Mesothelial cell of epicardium (in vitro differentiated cells): Measurements from ENCODE around the gene COL26A1. TPM values are rescaled to one million over a fixed set of nuclear protein-coding genes. Genes with fewer than 3 reads are reported as not detected.
A peak's percentile ranks its signal among the peaks of the same experiment; 100 is the strongest.

ENCODE experiments used
- DNase-seq, 2 experiments: peaks; one replicate each; pipeline ENCODE4 v3.0.0; 2021; ENCODE audit warnings: low spot score in 2 of 2; ENCODE audit not compliant: unreplicated experiment in 2 of 2
- H3K27ac Mint-ChIP-seq: 2 replicates; pipeline ENCODE4 v1.8.0; 2021; ENCODE audit warnings: mixed read lengths
- H3K27me3 Mint-ChIP-seq: 2 replicates; pipeline ENCODE4 v1.8.0; 2021; ENCODE audit warnings: low read depth, mixed read lengths
- H3K36me3 Mint-ChIP-seq: 2 replicates; pipeline ENCODE4 v1.8.0; 2021; ENCODE audit warnings: mixed read lengths
- H3K4me1 Mint-ChIP-seq: 2 replicates; pipeline ENCODE4 v1.8.0; 2021; ENCODE audit warnings: mixed read lengths
- H3K4me3 Mint-ChIP-seq: 2 replicates; pipeline ENCODE4 v1.8.0; 2021; ENCODE audit warnings: mild to moderate bottlenecking, moderate library complexity, mixed read lengths
- H3K9me3 Mint-ChIP-seq: 2 replicates; pipeline ENCODE4 v1.8.0; 2021; ENCODE audit warnings: mixed read lengths
- total RNA-seq: library from RNA; stranded (reverse); gene quantifications from 3 replicates; pipeline ENCODE4 v1.2.1, GENCODE V29; 2021
- TF ChIP-seq, protein P1 (sequence below): fragments of 200-600 bp; sonication (generic); IDR thresholded peaks from one replicate; pipeline ENCODE4 v1.5.0; 2021; ENCODE audit warnings: antibody characterized with exemption; ENCODE audit not compliant: unreplicated experiment

The COL26A1 gene
- total RNA-seq, 1 donor from 2014 or later = 105 TPM

DNA sequence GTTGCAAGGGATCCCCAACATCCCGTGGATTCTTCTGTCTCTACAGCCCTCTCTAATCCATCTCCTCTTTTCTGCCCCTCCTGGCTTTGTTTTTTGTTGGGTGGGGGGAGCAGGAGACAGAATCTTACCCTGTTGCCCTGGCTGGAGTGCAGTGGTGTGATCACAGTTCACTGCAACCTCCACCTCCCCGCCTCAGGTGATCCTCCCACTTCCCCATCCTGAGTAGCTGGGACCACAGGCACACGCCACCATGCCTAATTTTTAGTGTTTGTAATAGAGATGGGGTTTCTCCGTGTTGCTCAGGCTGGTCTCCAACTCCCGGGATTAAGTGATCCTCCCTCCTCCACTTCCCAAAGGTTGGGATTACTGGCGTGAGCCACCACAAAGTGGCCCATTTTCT, 144.7 kb downstream of the COL26A1 start:
- TF ChIP-seq, protein P1, sequence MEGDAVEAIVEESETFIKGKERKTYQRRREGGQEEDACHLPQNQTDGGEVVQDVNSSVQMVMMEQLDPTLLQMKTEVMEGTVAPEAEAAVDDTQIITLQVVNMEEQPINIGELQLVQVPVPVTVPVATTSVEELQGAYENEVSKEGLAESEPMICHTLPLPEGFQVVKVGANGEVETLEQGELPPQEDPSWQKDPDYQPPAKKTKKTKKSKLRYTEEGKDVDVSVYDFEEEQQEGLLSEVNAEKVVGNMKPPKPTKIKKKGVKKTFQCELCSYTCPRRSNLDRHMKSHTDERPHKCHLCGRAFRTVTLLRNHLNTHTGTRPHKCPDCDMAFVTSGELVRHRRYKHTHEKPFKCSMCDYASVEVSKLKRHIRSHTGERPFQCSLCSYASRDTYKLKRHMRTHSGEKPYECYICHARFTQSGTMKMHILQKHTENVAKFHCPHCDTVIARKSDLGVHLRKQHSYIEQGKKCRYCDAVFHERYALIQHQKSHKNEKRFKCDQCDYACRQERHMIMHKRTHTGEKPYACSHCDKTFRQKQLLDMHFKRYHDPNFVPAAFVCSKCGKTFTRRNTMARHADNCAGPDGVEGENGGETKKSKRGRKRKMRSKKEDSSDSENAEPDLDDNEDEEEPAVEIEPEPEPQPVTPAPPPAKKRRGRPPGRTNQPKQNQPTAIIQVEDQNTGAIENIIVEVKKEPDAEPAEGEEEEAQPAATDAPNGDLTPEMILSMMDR = no peak
- no peaks in the 10 kb centered on the region for H3K27me3 Mint-ChIP-seq
- DNase-seq = no peak
- peaks cover 2% of the 10 kb centered on the region for H3K36me3 Mint-ChIP-seq
- H3K4me1 Mint-ChIP-seq = peaks cover 19% of the 10 kb centered on the region
- peak overlapping the region; percentile 59 for H3K27ac Mint-ChIP-seq
- H3K9me3 Mint-ChIP-seq = no peaks in the 10 kb centered on the region
- H3K4me3 Mint-ChIP-seq = peak overlapping the region; percentile 52

DNA sequence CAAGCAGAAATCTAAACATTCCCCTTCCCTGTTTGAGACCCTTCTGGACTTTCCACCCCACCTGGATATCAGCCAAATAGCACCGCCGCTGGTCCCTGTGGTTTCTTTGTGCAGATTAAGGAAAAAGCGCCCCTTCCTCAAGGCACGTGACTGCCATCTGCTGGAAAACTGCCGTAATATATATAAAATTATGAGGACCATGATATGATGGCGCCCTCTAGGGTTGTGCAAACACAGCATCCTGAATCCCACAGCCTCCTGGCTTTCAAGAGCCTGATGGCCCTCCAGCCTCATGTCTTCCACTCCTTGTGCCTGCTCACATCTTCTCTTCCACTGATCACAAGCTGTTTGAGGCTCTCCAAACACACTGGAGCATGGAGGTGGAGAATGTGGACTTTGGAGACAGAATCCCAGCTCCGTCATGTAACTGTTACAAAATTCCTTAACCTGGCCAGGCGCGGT, 145.1 kb downstream of the COL26A1 start:
- Mint-ChIP-seq H3K9me3 (no peaks in the 10 kb centered on the region), H3K4me1 (peaks cover 19% of the 10 kb centered on the region), H3K4me3 (peak overlapping the region; percentile 52), H3K36me3 (peaks cover 2% of the 10 kb centered on the region), H3K27ac (peak overlapping the region; percentile 59), H3K27me3 (no peaks in the 10 kb centered on the region)
- TF ChIP-seq, protein P1 = peak; percentile 86
- DNase-seq = peak; percentile 48 to 78

DNA sequence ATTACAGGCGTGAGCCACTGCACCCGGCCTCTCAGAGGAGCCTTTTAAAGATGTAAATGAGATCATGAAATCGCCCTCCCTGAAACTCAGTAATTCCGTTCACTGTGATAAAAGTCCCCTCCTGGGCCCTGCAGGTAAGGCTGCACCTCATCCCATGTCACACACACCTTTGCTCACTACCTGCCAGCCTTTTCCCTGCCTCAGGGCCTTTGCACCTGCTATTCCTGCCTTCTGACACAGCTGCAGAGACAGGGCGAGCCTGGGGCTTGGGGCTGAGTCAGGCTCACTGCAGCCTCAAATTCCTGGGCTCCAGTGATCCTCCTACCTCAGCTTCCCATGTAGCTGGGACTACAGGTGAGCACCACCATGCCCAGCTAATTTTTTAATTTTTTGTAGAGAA, 147.6 kb downstream of the COL26A1 start:
- TF ChIP-seq, protein P1 = no peak
- no peaks in the 10 kb centered on the region for H3K9me3 Mint-ChIP-seq
- H3K4me1 Mint-ChIP-seq = peaks cover 19% of the 10 kb centered on the region
- H3K27ac Mint-ChIP-seq = no peak overlapping the region
- no peak overlapping the region for H3K4me3 Mint-ChIP-seq
- H3K27me3 Mint-ChIP-seq = no peaks in the 10 kb centered on the region
- DNase-seq = no peak
- peaks cover 2% of the 10 kb centered on the region for H3K36me3 Mint-ChIP-seq

DNA sequence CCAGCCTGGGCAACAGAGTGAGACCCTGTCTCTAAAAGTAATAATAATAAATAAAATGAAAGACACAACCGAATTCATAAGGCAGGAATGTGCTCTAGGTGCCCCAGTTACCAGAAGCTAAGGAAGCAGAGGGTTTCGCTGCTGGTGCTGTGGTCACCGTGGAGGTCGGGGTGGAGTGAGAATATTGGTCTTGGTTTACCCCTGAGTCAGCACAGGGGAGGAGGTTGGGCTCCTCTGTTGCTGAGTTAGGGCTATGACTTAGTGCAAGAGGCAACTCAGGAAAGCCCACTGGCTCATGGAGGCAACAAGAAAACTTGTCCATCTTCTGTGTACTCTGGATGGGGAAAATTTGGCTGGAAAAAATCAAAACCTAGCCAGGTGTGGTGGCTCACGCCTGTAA, 149.3 kb downstream of the COL26A1 start:
- Mint-ChIP-seq H3K4me1 (peaks cover 12% of the 10 kb centered on the region), H3K27ac (no peak overlapping the region), H3K27me3 (no peaks in the 10 kb centered on the region), H3K4me3 (no peak overlapping the region), H3K9me3 (no peaks in the 10 kb centered on the region), H3K36me3 (peaks cover 2% of the 10 kb centered on the region)
- DNase-seq = no peak
- TF ChIP-seq, protein P1 = no peak

DNA sequence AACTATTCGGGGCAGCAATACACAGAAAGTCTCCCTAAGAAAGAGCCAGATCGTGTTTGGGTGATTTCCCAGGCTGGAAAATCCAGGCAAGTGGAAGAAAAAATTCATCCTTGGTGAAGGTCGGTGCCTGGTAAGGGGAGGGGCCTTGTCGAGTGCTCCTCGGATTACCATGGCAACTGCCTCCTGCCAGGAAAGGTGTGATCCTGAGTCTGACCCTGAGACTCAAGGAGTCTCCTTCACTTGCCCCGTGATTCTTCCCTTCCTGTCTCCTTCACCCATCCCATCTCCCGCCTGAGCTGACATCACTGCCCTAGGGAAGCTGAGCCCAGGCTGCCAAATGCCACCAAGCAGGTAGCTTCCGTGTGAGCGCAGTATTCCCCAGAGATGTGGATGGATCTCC, 154.2 kb downstream of the COL26A1 start:
- H3K4me3 Mint-ChIP-seq = no peak overlapping the region
- peaks cover 16% of the 10 kb centered on the region for H3K4me1 Mint-ChIP-seq
- no peaks in the 10 kb centered on the region for H3K27me3 Mint-ChIP-seq
- H3K27ac Mint-ChIP-seq = peak overlapping the region; percentile 92
- TF ChIP-seq, protein P1 = no peak
- DNase-seq = no peak
- peaks cover 5% of the 10 kb centered on the region for H3K36me3 Mint-ChIP-seq
- H3K9me3 Mint-ChIP-seq = peaks cover 4% of the 10 kb centered on the region

DNA sequence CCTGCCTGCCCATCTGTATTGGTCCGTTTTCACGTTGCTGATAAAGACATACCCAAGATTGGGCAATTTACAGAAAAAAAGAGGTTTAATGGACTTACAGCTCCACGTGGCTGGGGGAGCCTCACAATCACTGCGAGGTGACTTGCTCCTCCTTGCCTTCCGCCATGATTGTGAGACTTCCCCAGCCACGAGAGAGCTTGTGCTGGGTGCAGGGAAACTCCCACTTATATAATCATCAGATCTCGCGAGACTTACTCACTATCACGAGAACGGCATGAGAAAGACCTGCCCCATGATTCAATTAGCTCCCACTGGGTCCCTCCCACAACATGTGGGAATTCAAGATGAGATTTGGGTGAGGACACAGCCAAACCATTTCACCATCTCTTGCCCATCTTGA, 154.6 kb downstream of the COL26A1 start:
- no peak for DNase-seq

More for the DNA sequence above, 154.6 kb downstream of the COL26A1 start:
- TF ChIP-seq, protein P1 = no peak
- H3K36me3 Mint-ChIP-seq = peaks cover 8% of the 10 kb centered on the region
- peaks cover 4% of the 10 kb centered on the region for H3K9me3 Mint-ChIP-seq
- H3K27me3 Mint-ChIP-seq = no peaks in the 10 kb centered on the region
- H3K4me3 Mint-ChIP-seq = no peak overlapping the region
- H3K4me1 Mint-ChIP-seq = peaks cover 16% of the 10 kb centered on the region
- H3K27ac Mint-ChIP-seq = peak overlapping the region; percentile 66
